SK-N-MC (cell line): Measurements from ENCODE around the gene MOGAT3.

Experiments
- DNase-seq: peaks from one replicate; pipeline ENCODE4 v3.0.0-alpha.2; 2011; ENCODE audit warnings: low read depth, low spot score
- H3K27ac ChIP-seq: fragments of 200-600 bp; sonication (generic); 2 replicates; pipeline ENCODE4 v1.5.1; 2016; ENCODE audit warnings: mixed run types
- H3K36me3 ChIP-seq: fragments of 200-600 bp; sonication (generic); 2 replicates; pipeline ENCODE4 v1.6.1; 2017; ENCODE audit warnings: antibody characterized with exemption, low read length, mixed read lengths; ENCODE audit not compliant: insufficient read depth
- H3K4me3 ChIP-seq: fragments of 200-600 bp; sonication (generic); 2 replicates; pipeline ENCODE4 v1.5.1; 2016
- H3K9ac ChIP-seq: fragments of 200-600 bp; sonication (generic); 2 replicates; pipeline ENCODE4 v1.8.0; 2017; ENCODE audit warnings: mixed run types, mixed read lengths; ENCODE audit not compliant: insufficient read length
- H3K9me3 ChIP-seq: fragments of 200-600 bp; sonication (generic); 2 replicates; pipeline ENCODE4 v1.6.1; 2017; ENCODE audit warnings: low read depth, mild to moderate bottlenecking, antibody characterized with exemption, low read length, moderate library complexity, mixed read lengths
- EZH2 ChIP-seq: fragments of 200-600 bp; sonication (generic); IDR thresholded peaks from one replicate; pipeline ENCODE4 v1.6.1; 2017; ENCODE audit warnings: antibody characterized with exemption
- FOXP2 ChIP-seq: optimal IDR thresholded peaks from 2 replicates; pipeline ENCODE3; 2011; ENCODE audit warnings: mild to moderate bottlenecking, moderate library complexity; ENCODE audit not compliant: insufficient read depth; ENCODE audit errors: extremely low read length, control extremely low read depth
- POLR2AphosphoS5 ChIP-seq: IDR thresholded peaks from 2 replicates; pipeline ENCODE4 v1.6.1; 2012; ENCODE audit warnings: mild to moderate bottlenecking, low read depth, low read length, borderline replicate concordance

MOGAT3 gene

DNA sequence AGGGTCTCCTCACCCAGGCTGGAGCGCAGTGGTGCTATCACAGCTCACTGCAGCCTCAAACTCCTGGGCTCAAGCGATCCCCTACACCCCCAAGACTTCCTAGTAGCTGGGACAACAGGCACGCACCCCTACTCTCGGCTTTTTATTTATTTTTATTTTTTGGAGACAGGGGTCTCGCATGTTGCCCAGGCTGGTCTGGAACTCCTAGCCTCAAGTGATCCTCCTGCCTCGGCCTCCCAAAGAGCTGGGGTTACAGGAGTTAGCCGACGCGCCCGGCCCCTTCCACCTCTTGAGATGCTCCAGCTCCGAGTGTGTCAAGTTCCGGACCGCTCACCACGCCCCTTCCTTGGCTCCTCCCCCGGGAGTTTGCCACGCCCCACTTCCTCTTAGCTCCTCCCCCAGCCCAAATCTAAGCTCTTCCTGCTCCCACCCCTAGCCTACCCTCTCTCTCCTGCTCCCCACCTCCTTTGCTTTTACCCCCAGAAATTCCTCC lies 27.0 kb downstream of the MOGAT3 start:
- no peaks in the 10 kb centered on the region for H3K36me3 ChIP-seq
- no peak overlapping the region for H3K9ac ChIP-seq
- TF ChIP-seq FOXP2 (no peak), EZH2 (no peak), POLR2AphosphoS5 (no peak)
- H3K9me3 ChIP-seq, result no peaks in the 10 kb centered on the region
- peak overlapping the region; percentile 70 for H3K4me3 ChIP-seq
- no peak overlapping the region for H3K27ac ChIP-seq
- DNase-seq, result no peak

DNA sequence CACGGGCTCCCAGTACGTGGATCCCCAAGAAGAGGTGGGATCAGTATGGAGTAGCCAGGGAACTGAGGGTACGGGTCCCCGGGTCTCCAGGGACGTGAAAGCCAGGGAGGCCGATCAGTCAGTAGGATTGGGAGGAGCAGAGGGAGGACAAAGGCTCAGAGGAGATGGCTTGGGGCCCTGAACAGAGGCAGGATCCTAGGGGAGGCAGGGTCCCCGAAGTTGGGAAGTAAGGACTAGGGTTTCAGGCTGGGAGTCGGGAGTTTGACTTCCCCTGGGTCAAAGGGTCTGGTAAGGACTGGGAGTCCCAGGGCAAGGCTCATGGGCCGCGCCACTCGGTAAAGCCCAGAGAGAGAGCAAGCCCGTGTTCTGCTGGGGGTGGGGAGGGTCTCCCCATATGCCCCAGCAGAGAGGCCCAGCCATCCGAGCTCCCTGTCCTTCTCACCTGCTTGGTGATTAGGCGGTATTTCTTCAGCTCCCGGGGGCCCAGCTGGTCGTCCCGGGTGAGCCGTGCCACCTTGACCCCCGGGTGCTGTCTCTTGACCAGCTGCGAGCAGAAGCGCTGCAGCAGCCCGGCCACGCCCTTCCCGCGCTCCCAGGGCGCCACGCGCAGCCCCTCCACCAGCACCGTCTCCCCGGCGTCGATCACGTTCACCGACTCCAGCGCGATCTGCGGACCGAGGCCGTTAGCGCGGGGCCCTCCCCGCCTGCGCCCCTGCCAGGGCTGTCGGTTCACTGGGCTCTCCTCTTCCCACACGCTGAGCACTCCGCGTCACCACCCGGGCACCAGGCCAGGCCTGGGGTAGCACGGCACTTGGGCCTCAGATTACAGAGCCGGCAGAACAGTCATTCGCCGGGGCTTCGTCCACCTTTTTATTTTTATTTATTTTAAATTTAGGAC lies 27.7 kb downstream of the MOGAT3 start:
- Histone ChIP-seq H3K4me3 (peak overlapping the region; percentile 70), H3K9me3 (no peaks in the 10 kb centered on the region), H3K36me3 (no peaks in the 10 kb centered on the region), H3K27ac (no peak overlapping the region), H3K9ac (no peak overlapping the region)
- DNase-seq, result no peak
- TF ChIP-seq EZH2 (no peak), FOXP2 (no peak), POLR2AphosphoS5 (no peak)

DNA sequence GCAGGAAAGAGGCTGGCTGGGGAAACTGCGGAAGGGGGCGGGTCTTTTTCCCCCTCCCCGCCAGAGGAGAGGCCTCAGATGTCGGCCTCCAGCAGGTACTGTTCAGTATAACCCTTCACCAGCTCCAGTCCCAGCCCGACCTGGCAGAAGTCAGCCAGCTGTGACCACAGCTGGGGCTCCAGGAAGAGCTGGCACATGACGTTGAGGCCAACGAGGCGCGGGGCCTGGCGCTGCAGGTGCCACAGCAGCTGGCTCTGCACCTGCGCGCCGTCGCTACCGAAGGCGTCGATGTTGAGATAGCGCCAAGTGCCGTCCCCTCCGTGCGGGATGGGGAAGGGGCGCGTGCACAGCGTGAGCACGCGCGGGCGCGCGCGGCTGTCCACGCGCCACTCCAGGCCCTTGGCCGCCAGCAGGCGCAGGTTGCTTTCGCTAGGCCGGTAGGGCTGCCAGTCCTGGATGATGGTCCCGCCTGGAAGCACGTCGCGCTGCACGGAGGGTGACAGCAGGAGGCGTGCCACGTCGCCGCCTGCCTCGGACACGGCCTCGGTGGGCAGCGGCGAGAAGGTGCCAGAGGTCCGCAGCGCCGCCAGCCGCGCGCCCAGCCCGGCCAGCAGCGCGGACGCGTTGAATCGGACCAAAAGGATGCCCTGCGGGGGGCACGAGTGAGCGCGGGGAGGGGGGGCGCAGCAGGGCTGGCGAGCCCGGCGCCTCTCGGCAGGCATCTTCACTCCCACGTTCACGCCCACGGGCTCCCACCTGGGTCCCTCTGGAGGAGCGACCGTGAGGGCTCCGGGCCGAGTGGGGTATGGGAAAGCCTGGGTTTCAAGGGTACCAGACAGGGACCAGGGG lies 28.6 kb downstream of the MOGAT3 start:
- Histone ChIP-seq H3K4me3 (no peak overlapping the region), H3K9me3 (no peaks in the 10 kb centered on the region), H3K9ac (no peak overlapping the region), H3K27ac (no peak overlapping the region), H3K36me3 (no peaks in the 10 kb centered on the region)
- DNase-seq, result no peak
- no peak for TF ChIP-seq POLR2AphosphoS5
- TF ChIP-seq FOXP2, result no peak
- no peak for TF ChIP-seq EZH2

GRCh38 chr7:101171442-101171837 lies 29.4 kb downstream of the MOGAT3 start:
- no peak for DNase-seq
- Histone ChIP-seq H3K4me3 (no peak overlapping the region), H3K36me3 (no peaks in the 10 kb centered on the region), H3K27ac (no peak overlapping the region), H3K9me3 (no peaks in the 10 kb centered on the region), H3K9ac (no peak overlapping the region)
- TF ChIP-seq FOXP2, result no peak
- no peak for TF ChIP-seq POLR2AphosphoS5
- TF ChIP-seq EZH2, result no peak

- Histone ChIP-seq H3K36me3 (no peaks in the 10 kb centered on the region), H3K9ac (no peak overlapping the region), H3K27ac (no peak overlapping the region), H3K9me3 (no peaks in the 10 kb centered on the region), H3K4me3 (no peak overlapping the region)
- no peak for DNase-seq
- TF ChIP-seq FOXP2 (no peak), EZH2 (no peak), POLR2AphosphoS5 (no peak)
Observed at GRCh38 chr7:101170617-101171441, 30.0 kb downstream of the MOGAT3 start.

GRCh38 chr7:101169838-101170551 lies 30.8 kb downstream of the MOGAT3 start:
- Histone ChIP-seq H3K36me3 (no peaks in the 10 kb centered on the region), H3K9me3 (no peaks in the 10 kb centered on the region), H3K9ac (no peak overlapping the region), H3K4me3 (peak overlapping the region; percentile 40; the same call in 1 of the 2 replicates), H3K27ac (no peak overlapping the region)
- TF ChIP-seq EZH2 (peak; percentile 12), POLR2AphosphoS5 (no peak), FOXP2 (no peak)
- DNase-seq, result no peak

GRCh38 chr7:101169110-101169837 lies 31.6 kb downstream of the MOGAT3 start:
- H3K9ac ChIP-seq, result no peak overlapping the region
- no peak overlapping the region for H3K27ac ChIP-seq
- DNase-seq, result no peak
- no peaks in the 10 kb centered on the region for H3K9me3 ChIP-seq
- no peak for TF ChIP-seq EZH2
- no peak for TF ChIP-seq FOXP2
- no peak for TF ChIP-seq POLR2AphosphoS5
- H3K36me3 ChIP-seq, result no peaks in the 10 kb centered on the region
- peak overlapping the region; percentile 40; the same call in 1 of the 2 replicates for H3K4me3 ChIP-seq
